ENCODE measurements around the gene S1PR3.

Gene S1PR3

GRCh38 chr9:88973281-88974045, 17.8 kb upstream of the S1PR3 start:
- no peak for TF ChIP-seq FOXP2 (optimal IDR thresholded peaks at IDR 0.05; ENCODE audit: control extremely low read depth, extremely low read length, insufficient read depth)
- TF ChIP-seq EZH2 (IDR thresholded peaks at IDR 0.05), result no peak
- no peak for TF ChIP-seq POLR2AphosphoS5 (IDR thresholded peaks at IDR 0.05; ENCODE audit: borderline replicate concordance, low read depth, low read length)
- Histone ChIP-seq H3K36me3 (ENCODE audit: insufficient read depth, low read length) (no peaks in the 10 kb centered on the region), H3K9me3 (ENCODE audit: low read depth, low read length) (no peaks in the 10 kb centered on the region), H3K9ac (ENCODE audit: insufficient read length) (no peak overlapping the region), H3K27ac (no peak overlapping the region), H3K4me3 (no peak overlapping the region)
- no peak for DNase-seq (ENCODE audit: low read depth, low spot score)

- H3K9ac ChIP-seq (ENCODE audit: insufficient read length), result no peak overlapping the region
- TF ChIP-seq EZH2 (IDR thresholded peaks at IDR 0.05) (no peak), POLR2AphosphoS5 (IDR thresholded peaks at IDR 0.05; ENCODE audit: borderline replicate concordance, low read depth, low read length) (no peak), FOXP2 (optimal IDR thresholded peaks at IDR 0.05; ENCODE audit: control extremely low read depth, extremely low read length, insufficient read depth) (no peak)
- H3K9me3 ChIP-seq (ENCODE audit: low read depth, low read length), result no peaks in the 10 kb centered on the region
- H3K4me3 ChIP-seq, result no peak overlapping the region
- DNase-seq (ENCODE audit: low read depth, low spot score), result no peak
- no peaks in the 10 kb centered on the region for H3K36me3 ChIP-seq (ENCODE audit: insufficient read depth, low read length)
- H3K27ac ChIP-seq, result no peak overlapping the region
These were observed 16.6 kb upstream of the S1PR3 start for GRCh38 chr9:88974641-88975040.

GRCh38 chr9:88975966-88976889, 15.0 kb upstream of the S1PR3 start:
- no peak for TF ChIP-seq EZH2 (IDR thresholded peaks at IDR 0.05)
- no peak for TF ChIP-seq FOXP2 (optimal IDR thresholded peaks at IDR 0.05; ENCODE audit: control extremely low read depth, extremely low read length, insufficient read depth)
- no peak for TF ChIP-seq POLR2AphosphoS5 (IDR thresholded peaks at IDR 0.05; ENCODE audit: borderline replicate concordance, low read depth, low read length)
- H3K9me3 ChIP-seq (ENCODE audit: low read depth, low read length), result no peaks in the 10 kb centered on the region
- peak overlapping the region; percentile 20 for H3K9ac ChIP-seq (ENCODE audit: insufficient read length)
- no peak for DNase-seq (ENCODE audit: low read depth, low spot score)
- no peaks in the 10 kb centered on the region for H3K36me3 ChIP-seq (ENCODE audit: insufficient read depth, low read length)
- no peak overlapping the region for H3K27ac ChIP-seq
- H3K4me3 ChIP-seq, result no peak overlapping the region

- Histone ChIP-seq H3K36me3 (ENCODE audit: insufficient read depth, low read length) (no peaks in the 10 kb centered on the region), H3K9ac (ENCODE audit: insufficient read length) (no peak overlapping the region), H3K27ac (no peak overlapping the region), H3K9me3 (ENCODE audit: low read depth, low read length) (no peaks in the 10 kb centered on the region), H3K4me3 (no peak overlapping the region)
- no peak for TF ChIP-seq POLR2AphosphoS5 (IDR thresholded peaks at IDR 0.05; ENCODE audit: borderline replicate concordance, low read depth, low read length)
- TF ChIP-seq EZH2 (IDR thresholded peaks at IDR 0.05), result no peak
- no peak for TF ChIP-seq FOXP2 (optimal IDR thresholded peaks at IDR 0.05; ENCODE audit: control extremely low read depth, extremely low read length, insufficient read depth)
- no peak for DNase-seq (ENCODE audit: low read depth, low spot score)
These were observed 14.4 kb upstream of the S1PR3 start for GRCh38 chr9:88976890-88977257.

GRCh38 chr9:88978034-88978433, 13.2 kb upstream of the S1PR3 start:
- Histone ChIP-seq H3K27ac (no peak overlapping the region), H3K4me3 (no peak overlapping the region), H3K36me3 (ENCODE audit: insufficient read depth, low read length) (no peaks in the 10 kb centered on the region), H3K9me3 (ENCODE audit: low read depth, low read length) (no peaks in the 10 kb centered on the region), H3K9ac (ENCODE audit: insufficient read length) (no peak overlapping the region)
- DNase-seq (ENCODE audit: low read depth, low spot score), result no peak
- TF ChIP-seq EZH2 (IDR thresholded peaks at IDR 0.05), result no peak

- Histone ChIP-seq H3K9me3 (ENCODE audit: low read depth, low read length) (no peaks in the 10 kb centered on the region), H3K27ac (no peak overlapping the region), H3K36me3 (ENCODE audit: insufficient read depth, low read length) (no peaks in the 10 kb centered on the region), H3K9ac (ENCODE audit: insufficient read length) (no peak overlapping the region), H3K4me3 (no peak overlapping the region)
- DNase-seq (ENCODE audit: low read depth, low spot score), result no peak
- TF ChIP-seq FOXP2 (optimal IDR thresholded peaks at IDR 0.05; ENCODE audit: control extremely low read depth, extremely low read length, insufficient read depth) (no peak), EZH2 (IDR thresholded peaks at IDR 0.05) (no peak), POLR2AphosphoS5 (IDR thresholded peaks at IDR 0.05; ENCODE audit: borderline replicate concordance, low read depth, low read length) (no peak)
These were observed 12.2 kb upstream of the S1PR3 start for GRCh38 chr9:88979021-88979420.

- DNase-seq (ENCODE audit: low read depth, low spot score), result no peak
- no peaks in the 10 kb centered on the region for H3K36me3 ChIP-seq (ENCODE audit: insufficient read depth, low read length)
- H3K9me3 ChIP-seq (ENCODE audit: low read depth, low read length), result no peaks in the 10 kb centered on the region
- H3K9ac ChIP-seq (ENCODE audit: insufficient read length), result no peak overlapping the region
- no peak overlapping the region for H3K4me3 ChIP-seq
- no peak overlapping the region for H3K27ac ChIP-seq
- TF ChIP-seq EZH2 (IDR thresholded peaks at IDR 0.05) (no peak), FOXP2 (optimal IDR thresholded peaks at IDR 0.05; ENCODE audit: control extremely low read depth, extremely low read length, insufficient read depth) (no peak), POLR2AphosphoS5 (IDR thresholded peaks at IDR 0.05; ENCODE audit: borderline replicate concordance, low read depth, low read length) (no peak)
These were observed 11.5 kb upstream of the S1PR3 start for GRCh38 chr9:88979791-88980190.

- Histone ChIP-seq H3K9me3 (ENCODE audit: low read depth, low read length) (no peaks in the 10 kb centered on the region), H3K27ac (no peak overlapping the region), H3K9ac (ENCODE audit: insufficient read length) (no peak overlapping the region), H3K36me3 (ENCODE audit: insufficient read depth, low read length) (no peaks in the 10 kb centered on the region), H3K4me3 (no peak overlapping the region)
- TF ChIP-seq FOXP2 (optimal IDR thresholded peaks at IDR 0.05; ENCODE audit: control extremely low read depth, extremely low read length, insufficient read depth) (no peak), EZH2 (IDR thresholded peaks at IDR 0.05) (no peak), POLR2AphosphoS5 (IDR thresholded peaks at IDR 0.05; ENCODE audit: borderline replicate concordance, low read depth, low read length) (no peak)
- no peak for DNase-seq (ENCODE audit: low read depth, low spot score)
These were observed 10.5 kb upstream of the S1PR3 start for GRCh38 chr9:88980740-88981203.

Measured in SK-N-MC (cell line).